H9 (cell line): Measurements from ENCODE around the gene ARHGAP12. TPM values are rescaled to one million over a fixed set of nuclear protein-coding genes. Genes with fewer than 3 reads are reported as not detected.

Source experiments
- DNase-seq: peaks from one replicate; pipeline ENCODE4 v3.0.0-alpha.2; 2017
- H2AFZ ChIP-seq: one replicate; pipeline ENCODE4 v1.6.1; 2013; ENCODE audit warnings: mild to moderate bottlenecking, low read length, control low read depth, moderate library complexity
- H2AK5ac ChIP-seq: 2 replicates; pipeline ENCODE4 v1.6.1; 2013; ENCODE audit warnings: low read length, control low read depth, mixed read lengths; ENCODE audit not compliant: insufficient read length
- H2BK120ac ChIP-seq: one replicate; pipeline ENCODE4 v1.6.1; 2013; ENCODE audit warnings: low read depth, mild to moderate bottlenecking, low read length, control low read depth, inconsistent platforms; ENCODE audit not compliant: poor library complexity, severe bottlenecking
- H2BK12ac ChIP-seq: 2 replicates; pipeline ENCODE4 v1.6.1; 2013; ENCODE audit warnings: low read length, control low read depth, mixed read lengths, low read depth; ENCODE audit not compliant: insufficient read length
- H2BK15ac ChIP-seq: 2 replicates; pipeline ENCODE4 v1.6.1; 2013; ENCODE audit warnings: low read depth, low read length, control low read depth
- H2BK20ac ChIP-seq: one replicate; pipeline ENCODE4 v1.6.1; 2013; ENCODE audit warnings: low read depth, mild to moderate bottlenecking, low read length, control low read depth, inconsistent platforms; ENCODE audit not compliant: poor library complexity, severe bottlenecking
- H2BK5ac ChIP-seq: 2 replicates; pipeline ENCODE4 v1.6.1; 2013; ENCODE audit warnings: low read length, control low read depth, mixed read lengths; ENCODE audit not compliant: insufficient read length
- H3K14ac ChIP-seq: 2 replicates; pipeline ENCODE4 v1.6.1; 2013; ENCODE audit warnings: low read length, control low read depth; ENCODE audit not compliant: insufficient read depth
- H3K18ac ChIP-seq: 2 replicates; pipeline ENCODE4 v1.6.1; 2013; ENCODE audit warnings: low read depth, mild to moderate bottlenecking, mixed read lengths, low read length, control low read depth; ENCODE audit not compliant: insufficient read length
- H3K23ac ChIP-seq: 2 replicates; pipeline ENCODE4 v1.6.1; 2013; ENCODE audit warnings: low read length, control low read depth, mixed read lengths, low read depth; ENCODE audit not compliant: insufficient read length
- H3K23me2 ChIP-seq: 2 replicates; pipeline ENCODE4 v1.6.1; 2013; ENCODE audit warnings: low read depth, mild to moderate bottlenecking, mixed read lengths, low read length, control low read depth; ENCODE audit not compliant: insufficient read length, poor library complexity, severe bottlenecking
- H3K27ac ChIP-seq: 2 replicates; pipeline ENCODE4 v1.5.1; 2013; ENCODE audit warnings: low read length, control low read depth, mixed read lengths, low read depth; ENCODE audit not compliant: insufficient read length
- H3K27me3 ChIP-seq: 2 replicates; pipeline ENCODE4 v1.6.1; 2013; ENCODE audit warnings: low read length, control low read depth, inconsistent platforms; ENCODE audit not compliant: insufficient read depth
- H3K4ac ChIP-seq: 2 replicates; pipeline ENCODE4 v1.6.1; 2013; ENCODE audit warnings: low read depth, mild to moderate bottlenecking, control low read depth, inconsistent platforms, low read length, moderate library complexity
- H3K4me1 ChIP-seq: 2 replicates; pipeline ENCODE4 v1.6.1; 2013; ENCODE audit warnings: low read length, control low read depth, inconsistent platforms; ENCODE audit not compliant: insufficient read depth
- H3K4me2 ChIP-seq: 2 replicates; pipeline ENCODE4 v1.6.1; 2013; ENCODE audit warnings: low read length, control low read depth, mixed read lengths; ENCODE audit not compliant: insufficient read length, insufficient read depth
- H3K56ac ChIP-seq: 2 replicates; pipeline ENCODE4 v1.6.1; 2013; ENCODE audit warnings: low read depth, mild to moderate bottlenecking, mixed read lengths, low read length, control low read depth; ENCODE audit not compliant: insufficient read length
- H3K79me1 ChIP-seq: 2 replicates; pipeline ENCODE4 v1.6.1; 2013; ENCODE audit warnings: low read depth, mild to moderate bottlenecking, moderate library complexity, low read length, control low read depth, inconsistent platforms; ENCODE audit not compliant: insufficient read depth, poor library complexity, severe bottlenecking
- H3K79me2 ChIP-seq: 2 replicates; pipeline ENCODE4 v1.6.1; 2013; ENCODE audit warnings: low read length, control low read depth, inconsistent platforms; ENCODE audit not compliant: insufficient read depth
- H3K9ac ChIP-seq: 2 replicates; pipeline ENCODE4 v1.6.1; 2013; ENCODE audit warnings: low read length, control low read depth, mixed read lengths; ENCODE audit not compliant: insufficient read length; ENCODE audit errors: extremely low read depth
- H3K9me3 ChIP-seq: one replicate; pipeline ENCODE4 v1.6.1; 2013; ENCODE audit warnings: low read depth, low read length, inconsistent platforms; ENCODE audit not compliant: control insufficient read depth
- H3T11ph ChIP-seq: one replicate; pipeline ENCODE4 v1.6.1; 2013; ENCODE audit warnings: mild to moderate bottlenecking, low read length, control low read depth, inconsistent platforms
- H4K20me1 ChIP-seq: one replicate; pipeline ENCODE4 v1.6.1; 2013; ENCODE audit not compliant: control insufficient read depth, insufficient read length, insufficient read depth
- H4K5ac ChIP-seq: 2 replicates; pipeline ENCODE4 v1.6.1; 2013; ENCODE audit warnings: low read depth, mild to moderate bottlenecking, mixed read lengths, low read length, control low read depth; ENCODE audit not compliant: insufficient read length
- H4K8ac ChIP-seq: replicated peaks from 2 replicates; pipeline ENCODE4 v1.6.1; 2013; ENCODE audit warnings: low read length, control low read depth, mixed read lengths, low read depth; ENCODE audit not compliant: insufficient read length
- H4K91ac ChIP-seq: 2 replicates; pipeline ENCODE4 v1.6.1; 2013; ENCODE audit warnings: low read depth, mild to moderate bottlenecking, moderate library complexity, mixed read lengths, low read length, control low read depth; ENCODE audit not compliant: insufficient read length
- H3K27ac Mint-ChIP-seq, 3 experiments: 2 replicates in 2 of 3; 3 replicates in 1 of 3; pipeline ENCODE4 v1.8.0; 2020 to 2021; ENCODE audit warnings: mixed read lengths in 3 of 3, mild to moderate bottlenecking in 1 of 3, moderate library complexity in 1 of 3
- H3K27me3 Mint-ChIP-seq: 2 replicates; pipeline ENCODE4 v1.8.0; 2021; ENCODE audit warnings: low read depth, mild to moderate bottlenecking, moderate library complexity, mixed read lengths
- H3K36me3 Mint-ChIP-seq, 3 experiments: 2 replicates in 2 of 3; 3 replicates in 1 of 3; pipeline ENCODE4 v1.8.0; 2020 to 2021; ENCODE audit warnings: low read depth in 3 of 3, mixed read lengths in 3 of 3; ENCODE audit not compliant: insufficient read depth in 1 of 3
- H3K4me1 Mint-ChIP-seq, 2 experiments: 2 replicates each; pipeline ENCODE4 v1.8.0; 2020; ENCODE audit warnings: mixed read lengths in 2 of 2
- H3K4me3 Mint-ChIP-seq, 2 experiments: 2 replicates in 1 of 2; 3 replicates in 1 of 2; pipeline ENCODE4 v1.8.0; 2020 to 2021; ENCODE audit warnings: mild to moderate bottlenecking in 2 of 2, mixed read lengths in 2 of 2, moderate library complexity in 1 of 2
- H3K9me3 Mint-ChIP-seq, 2 experiments: 2 replicates in 1 of 2; 3 replicates in 1 of 2; pipeline ENCODE4 v1.8.0; 2020; ENCODE audit warnings: mild to moderate bottlenecking in 2 of 2, mixed read lengths in 2 of 2, moderate library complexity in 1 of 2
- CTCF ChIP-seq: fragments of 200-600 bp; sonication (generic); conservative IDR thresholded peaks from 3 replicates; pipeline ENCODE4 v1.8.0; 2021; ENCODE audit warnings: antibody characterized with exemption, mild to moderate bottlenecking
- WGBS: extraction: QIAGEN DNeasy Blood & Tissue Kit; methylation state at CpG from one replicate; pipeline ENCODE4 v1.1.7; 2013; ENCODE audit warnings: missing lambda C conversion rate, low lambda C conversion rate, mixed read lengths; ENCODE audit not compliant: insufficient read length; ENCODE audit errors: extremely low coverage; 5-methylcytosine and 5-hydroxymethylcytosine counted together
- total RNA-seq: library from RNA; stranded (reverse); gene quantifications from 2 replicates; pipeline ENCODE4 v1.2.1, GENCODE V29; 2021

ARHGAP12 gene
- total RNA-seq, 1 experiment from 2014 or later: 34.3 TPM

- H2BK5ac ChIP-seq: no peak overlapping the region
- H2AFZ ChIP-seq: no peak overlapping the region
- DNase-seq: no peak
- Mint-ChIP-seq H3K27me3 (no peaks in the 10 kb centered on the region), H3K27ac (no peak overlapping the region), H3K4me3 (no peak overlapping the region), H3K4me1 (peaks cover 2 to 4% of the 10 kb centered on the region in 2 experiments; a peak in 1 of 4 replicates), H3K36me3 (peaks cover 0 to 2% (median 0%) of the 10 kb centered on the region in 3 experiments; a peak in 2 of 7 replicates), H3K9me3 (no peaks in the 10 kb centered on the region)
- WGBS: no CpG with 5 or more reads among the region's 2 CpGs
- no peaks in the 10 kb centered on the region for H3K79me1 ChIP-seq
- H3K9ac ChIP-seq: no peak overlapping the region
- no peaks in the 10 kb centered on the region for H3K4me1 ChIP-seq
- H3K56ac ChIP-seq: no peak overlapping the region
- no peak overlapping the region for H2AK5ac ChIP-seq
- no peaks in the 10 kb centered on the region for H3K79me2 ChIP-seq
- H3K27ac ChIP-seq: no peak overlapping the region
- H3K9me3 ChIP-seq: no peaks in the 10 kb centered on the region
- no peak for TF ChIP-seq CTCF
- H3K4ac ChIP-seq: no peak overlapping the region
- no peak overlapping the region for H2BK12ac ChIP-seq
- H3T11ph ChIP-seq: no peak overlapping the region
- no peak overlapping the region for H4K5ac ChIP-seq
- H2BK120ac ChIP-seq: no peak overlapping the region
- H3K23ac ChIP-seq: no peak overlapping the region
- no peaks in the 10 kb centered on the region for H3K23me2 ChIP-seq
- no peaks in the 10 kb centered on the region for H3K27me3 ChIP-seq
- no peak overlapping the region for H2BK15ac ChIP-seq
- no peak overlapping the region for H4K91ac ChIP-seq
- H2BK20ac ChIP-seq: no peak overlapping the region
- no peak overlapping the region for H3K18ac ChIP-seq
- no peaks in the 10 kb centered on the region for H4K20me1 ChIP-seq
- H4K8ac ChIP-seq: no peak overlapping the region
- no peak overlapping the region for H3K4me2 ChIP-seq
- no peak overlapping the region for H3K14ac ChIP-seq
Measured at GRCh38 chr10:31799181-31799580, 129.4 kb downstream of the ARHGAP12 start.
